ENCODE measurements around the gene DDAH1. TPM values are rescaled to one million over a fixed set of nuclear protein-coding genes. Genes with fewer than 3 reads are reported as not detected.

Gene DDAH1
- total and polyA plus RNA-seq, 2 experiments from 2014 or later, result 29.4 to 41.7 TPM

GRCh38 chr1:85475055-85475454, 10.1 kb upstream of the DDAH1 start (continued):
- no peak for TF ChIP-seq ZNF462 (CRISPR knock-in tag; IDR thresholded peaks at IDR 0.05)

DNA sequence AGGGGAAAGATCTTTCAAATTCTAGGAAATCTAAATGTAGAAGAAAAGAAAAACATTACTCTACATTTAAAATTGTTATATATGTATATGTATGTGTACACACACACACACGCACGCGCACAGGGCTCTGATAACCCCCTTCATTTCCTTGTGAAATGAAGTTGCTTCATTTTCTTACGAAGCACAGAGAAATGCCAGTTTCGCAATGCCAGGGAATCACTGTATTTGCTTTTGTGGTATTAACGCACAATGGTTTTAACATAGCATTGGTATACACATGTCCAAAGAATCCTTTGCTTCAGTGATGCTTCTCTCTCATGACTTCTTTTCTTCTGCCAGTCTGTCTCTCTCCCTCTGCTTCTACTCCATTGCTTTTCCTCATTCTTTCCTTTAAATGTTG, 8.4 kb upstream of the DDAH1 start:
- peaks cover 8% of the 10 kb centered on the region; the same call in 2 of the 3 replicates for H3K4me1 Mint-ChIP-seq
- Histone ChIP-seq H3K27ac (ENCODE audit: low read depth) (no peak overlapping the region), H3K4me3 (no peak overlapping the region), H3K36me3 (ENCODE audit: insufficient read depth) (no peaks in the 10 kb centered on the region), H3F3A (replicated peaks; ENCODE audit: low read depth) (no peaks in the 10 kb centered on the region), H3K27me3 (ENCODE audit: insufficient read depth) (no peaks in the 10 kb centered on the region), H3K9me2 (ENCODE audit: insufficient read depth) (no peaks in the 10 kb centered on the region; the same call in 1 of the 2 replicates), H3K79me2 (replicated peaks; ENCODE audit: insufficient read depth) (no peaks in the 10 kb centered on the region), H3K4me1 (ENCODE audit: insufficient read depth) (no peaks in the 10 kb centered on the region), H4K20me1 (replicated peaks; ENCODE audit: insufficient read depth) (no peaks in the 10 kb centered on the region), H2AFZ (no peak overlapping the region), H3K4me2 (no peak overlapping the region)
- TF ChIP-seq EZH2 (IDR thresholded peaks at IDR 0.05; ENCODE audit: low read depth, unreplicated experiment) (no peak), ETS1 (IDR thresholded peaks at IDR 0.05) (no peak), STAT1 (IDR thresholded peaks at IDR 0.05; ENCODE audit: unreplicated experiment) (no peak)
- DNase-seq (ENCODE audit: low spot score) (no peak), ATAC-seq (no peak)
- H3K9me3 Mint-ChIP-seq, result no peaks in the 10 kb centered on the region
- H3K36me3 Mint-ChIP-seq (ENCODE audit: low read depth), result no peaks in the 10 kb centered on the region
- no peak overlapping the region for H3K4me3 Mint-ChIP-seq
- peaks cover 6% of the 10 kb centered on the region for H3K27me3 Mint-ChIP-seq (ENCODE audit: insufficient read depth, low read depth, poor library complexity)
- no peak overlapping the region for H3K27ac Mint-ChIP-seq

All from GM23338 (cell line).